Osteocyte (in vitro differentiated cells): ENCODE results near the gene SNCB. TPM values are rescaled to one million over a fixed set of nuclear protein-coding genes. Genes with fewer than 3 reads are reported as not detected.
A peak's percentile ranks its signal among the peaks of the same experiment; 100 is the strongest.

Experiments used
- DNase-seq: peaks from one replicate; pipeline ENCODE4 v3.0.0; 2021; ENCODE audit warnings: mixed read lengths; ENCODE audit not compliant: unreplicated experiment; ENCODE audit errors: extremely low spot score
- H3K27ac Mint-ChIP-seq: one replicate; pipeline ENCODE4 v1.8.0; 2021; ENCODE audit warnings: mild to moderate bottlenecking, mixed read lengths; ENCODE audit not compliant: unreplicated experiment
- H3K27me3 Mint-ChIP-seq: one replicate; pipeline ENCODE4 v1.8.0; 2021; ENCODE audit warnings: mixed read lengths; ENCODE audit not compliant: unreplicated experiment
- H3K36me3 Mint-ChIP-seq: one replicate; pipeline ENCODE4 v1.8.0; 2021; ENCODE audit warnings: mixed read lengths; ENCODE audit not compliant: unreplicated experiment
- H3K4me1 Mint-ChIP-seq: one replicate; pipeline ENCODE4 v1.8.0; 2021; ENCODE audit warnings: mixed read lengths; ENCODE audit not compliant: unreplicated experiment
- H3K4me3 Mint-ChIP-seq: one replicate; pipeline ENCODE4 v1.8.0; 2021; ENCODE audit warnings: mild to moderate bottlenecking, moderate library complexity, mixed read lengths; ENCODE audit not compliant: unreplicated experiment
- H3K9me3 Mint-ChIP-seq: one replicate; pipeline ENCODE4 v1.8.0; 2021; ENCODE audit warnings: mixed read lengths; ENCODE audit not compliant: unreplicated experiment
- total RNA-seq: library from RNA; stranded (reverse); gene quantifications from 2 replicates; pipeline ENCODE4 v1.2.1, GENCODE V29; 2021
- TF ChIP-seq, protein P1 (sequence below): fragments of 200-600 bp; sonication (generic); IDR thresholded peaks from 2 replicates; pipeline ENCODE4 v1.5.0; 2021; ENCODE audit warnings: antibody characterized with exemption, mild to moderate bottlenecking, moderate library complexity

SNCB gene
- total RNA-seq, 1 donor from 2014 or later, result not detected

DNA sequence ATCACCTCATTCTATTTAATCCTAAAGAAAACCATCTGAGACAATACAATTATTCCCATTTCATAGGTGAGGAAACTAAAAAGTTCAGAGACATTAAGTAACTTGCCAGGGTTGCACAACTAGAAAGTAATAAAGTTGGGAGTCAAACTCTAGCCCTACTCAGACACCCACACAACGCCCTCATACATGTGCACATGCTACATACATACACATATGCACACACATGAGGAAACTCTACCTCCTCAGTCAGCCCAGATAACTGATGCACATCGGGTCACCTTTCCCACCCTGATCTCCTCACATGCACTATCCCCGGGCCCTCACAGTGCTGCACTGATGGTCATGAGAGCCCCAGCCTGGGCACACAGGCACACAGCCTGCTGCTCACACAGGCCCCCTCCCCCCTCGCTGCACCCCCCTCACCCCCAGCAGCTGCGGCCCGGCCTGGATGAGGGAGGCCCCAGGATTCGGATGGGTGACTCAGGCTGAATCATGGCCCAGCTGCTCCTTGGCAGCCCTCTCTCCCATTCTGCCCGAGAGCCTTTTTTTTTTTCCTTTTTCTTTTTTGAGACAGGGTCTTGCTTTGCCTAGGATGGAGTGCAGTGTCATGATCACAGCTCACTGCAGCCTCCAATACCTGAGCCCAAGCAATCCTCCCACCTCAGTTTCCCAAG, 15.4 kb downstream of the SNCB start:
- Mint-ChIP-seq H3K9me3 (no peaks in the 10 kb centered on the region), H3K36me3 (no peaks in the 10 kb centered on the region), H3K4me1 (peaks cover 6% of the 10 kb centered on the region), H3K4me3 (no peak overlapping the region), H3K27ac (no peak overlapping the region), H3K27me3 (peaks cover 27% of the 10 kb centered on the region)
- TF ChIP-seq, protein P1, sequence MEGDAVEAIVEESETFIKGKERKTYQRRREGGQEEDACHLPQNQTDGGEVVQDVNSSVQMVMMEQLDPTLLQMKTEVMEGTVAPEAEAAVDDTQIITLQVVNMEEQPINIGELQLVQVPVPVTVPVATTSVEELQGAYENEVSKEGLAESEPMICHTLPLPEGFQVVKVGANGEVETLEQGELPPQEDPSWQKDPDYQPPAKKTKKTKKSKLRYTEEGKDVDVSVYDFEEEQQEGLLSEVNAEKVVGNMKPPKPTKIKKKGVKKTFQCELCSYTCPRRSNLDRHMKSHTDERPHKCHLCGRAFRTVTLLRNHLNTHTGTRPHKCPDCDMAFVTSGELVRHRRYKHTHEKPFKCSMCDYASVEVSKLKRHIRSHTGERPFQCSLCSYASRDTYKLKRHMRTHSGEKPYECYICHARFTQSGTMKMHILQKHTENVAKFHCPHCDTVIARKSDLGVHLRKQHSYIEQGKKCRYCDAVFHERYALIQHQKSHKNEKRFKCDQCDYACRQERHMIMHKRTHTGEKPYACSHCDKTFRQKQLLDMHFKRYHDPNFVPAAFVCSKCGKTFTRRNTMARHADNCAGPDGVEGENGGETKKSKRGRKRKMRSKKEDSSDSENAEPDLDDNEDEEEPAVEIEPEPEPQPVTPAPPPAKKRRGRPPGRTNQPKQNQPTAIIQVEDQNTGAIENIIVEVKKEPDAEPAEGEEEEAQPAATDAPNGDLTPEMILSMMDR, result no peak
- no peak for DNase-seq

GRCh38 chr5:176612855-176613254, 17.5 kb downstream of the SNCB start:
- DNase-seq, result no peak
- H3K36me3 Mint-ChIP-seq, result no peaks in the 10 kb centered on the region
- H3K4me3 Mint-ChIP-seq, result no peak overlapping the region
- TF ChIP-seq, protein P1, result no peak
- peaks cover 20% of the 10 kb centered on the region for H3K27me3 Mint-ChIP-seq
- no peaks in the 10 kb centered on the region for H3K9me3 Mint-ChIP-seq
- no peak overlapping the region for H3K27ac Mint-ChIP-seq
- peaks cover 10% of the 10 kb centered on the region for H3K4me1 Mint-ChIP-seq

GRCh38 chr5:176612008-176612407, 18.3 kb downstream of the SNCB start:
- TF ChIP-seq, protein P1, result no peak

DNA sequence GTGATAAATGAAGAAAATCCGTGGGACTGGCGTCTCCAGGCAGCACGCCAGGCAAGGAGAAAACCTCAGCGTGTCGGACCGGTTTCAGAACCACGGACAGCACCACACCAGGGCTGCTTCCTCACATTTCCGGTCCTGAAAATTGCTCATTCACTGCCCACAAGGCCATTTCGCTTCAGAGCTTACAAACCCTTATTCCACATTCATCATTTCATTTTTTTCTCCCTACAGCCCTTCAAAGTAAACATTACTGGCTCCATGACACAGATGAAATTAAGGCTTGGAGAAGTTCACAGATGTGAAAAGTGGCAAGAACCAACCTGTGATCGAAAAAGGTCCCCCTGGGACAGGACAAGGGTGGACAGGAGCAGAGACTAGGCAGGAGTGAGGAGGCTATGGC, 18.9 kb downstream of the SNCB start:
- TF ChIP-seq, protein P1, result no peak
- Mint-ChIP-seq H3K4me1 (peaks cover 10% of the 10 kb centered on the region), H3K4me3 (no peak overlapping the region), H3K27me3 (peaks cover 8% of the 10 kb centered on the region), H3K9me3 (no peaks in the 10 kb centered on the region), H3K36me3 (no peaks in the 10 kb centered on the region), H3K27ac (no peak overlapping the region)
- DNase-seq, result peak; percentile 92

More at GRCh38 chr5:176612008-176612407, 18.3 kb downstream of the SNCB start:
- Mint-ChIP-seq H3K27ac (no peak overlapping the region), H3K36me3 (no peaks in the 10 kb centered on the region), H3K27me3 (peaks cover 13% of the 10 kb centered on the region), H3K4me1 (peaks cover 10% of the 10 kb centered on the region), H3K4me3 (no peak overlapping the region), H3K9me3 (no peaks in the 10 kb centered on the region)
- DNase-seq, result no peak

DNA sequence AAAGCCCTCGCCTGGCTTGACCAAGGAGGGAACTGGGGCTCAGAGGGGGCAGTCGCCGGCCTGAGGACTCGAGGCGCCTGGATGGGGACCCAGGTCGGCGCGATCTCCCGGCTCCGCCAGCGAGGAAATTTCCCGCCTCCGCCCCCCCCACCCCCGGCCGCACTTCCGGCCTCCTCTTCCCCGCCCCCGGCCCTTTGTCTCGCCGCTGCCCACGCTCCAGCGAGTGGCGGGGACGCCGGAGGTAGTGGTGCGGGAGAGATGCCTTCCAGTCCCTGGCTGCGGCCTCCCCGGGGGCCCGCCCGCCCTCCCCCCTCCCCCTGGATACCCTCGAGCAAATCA, 19.9 kb downstream of the SNCB start:
- no peak for DNase-seq
- Mint-ChIP-seq H3K4me1 (peaks cover 10% of the 10 kb centered on the region), H3K4me3 (peak overlapping the region; percentile 59), H3K27me3 (no peaks in the 10 kb centered on the region), H3K36me3 (no peaks in the 10 kb centered on the region), H3K9me3 (no peaks in the 10 kb centered on the region), H3K27ac (no peak overlapping the region)
- TF ChIP-seq, protein P1, result no peak
